Peyer's patch (tissue), 4 donors: ENCODE results near the gene CELF2. TPM values are rescaled to one million over a fixed set of nuclear protein-coding genes. Genes with fewer than 3 reads are reported as not detected.

Experiments used
- DNase-seq, 3 donors: peaks; one replicate each; pipeline ENCODE4 v3.0.0-alpha.2; 2017 to 2019
- H3K27ac ChIP-seq, 4 donors: fragments of 200-600 bp; sonication (generic); one replicate each; pipeline ENCODE4 v1.5.1; 2016 to 2019
- H3K27me3 ChIP-seq, 2 donors: fragments of 200-600 bp; sonication (generic); one replicate each; pipeline ENCODE4 v1.5.1; 2019
- H3K36me3 ChIP-seq, 3 donors: fragments of 200-600 bp; sonication (generic); one replicate each; pipeline ENCODE4 v1.5.1; 2016 to 2019
- H3K4me1 ChIP-seq, 4 donors: fragments of 200-600 bp; sonication (generic); one replicate each; pipeline ENCODE4 v1.5.1; 2016 to 2019
- H3K4me3 ChIP-seq, 4 donors: fragments of 200-600 bp; sonication (generic); 1 replicate in 3 of 4; 2 replicates in 1 of 4; pipeline ENCODE4 v1.5.1; 2016 to 2019; ENCODE audit warnings: mild to moderate bottlenecking in 1 of 4
- H3K9me3 ChIP-seq, 4 donors: fragments of 200-600 bp; sonication (generic); one replicate each; pipeline ENCODE4 v1.5.1; 2016 to 2019; ENCODE audit warnings: mild to moderate bottlenecking in 1 of 4
- POLR2A ChIP-seq, 2 donors: fragments of 450-650 bp; IDR thresholded peaks; one replicate each; pipeline ENCODE4 v1.5.1; 2017; ENCODE audit warnings: antibody characterized with exemption in 2 of 2, mild to moderate bottlenecking in 2 of 2, moderate library complexity in 2 of 2
- total RNA-seq, 4 donors: library from RNA; depleted of rRNA; stranded (reverse); fragments of >200 nt; gene quantifications; one replicate each; pipeline ENCODE4 v1.1.0, GENCODE V29; 2016
- TF ChIP-seq, protein P1 (sequence below), 6 experiments: fragments of 450-650 bp in 4 of 6; fragments of 200-600 bp in 2 of 6; sonication (generic) in 1 of 6; IDR thresholded peaks; one replicate each; pipeline ENCODE4 v1.5.1; 2017 to 2019; ENCODE audit warnings: antibody characterized with exemption in 6 of 6, mild to moderate bottlenecking in 3 of 6, moderate library complexity in 1 of 6

Gene CELF2
- total RNA-seq, 4 donors from 2014 or later, result 20.5 to 110 (median 40.7) TPM

DNA sequence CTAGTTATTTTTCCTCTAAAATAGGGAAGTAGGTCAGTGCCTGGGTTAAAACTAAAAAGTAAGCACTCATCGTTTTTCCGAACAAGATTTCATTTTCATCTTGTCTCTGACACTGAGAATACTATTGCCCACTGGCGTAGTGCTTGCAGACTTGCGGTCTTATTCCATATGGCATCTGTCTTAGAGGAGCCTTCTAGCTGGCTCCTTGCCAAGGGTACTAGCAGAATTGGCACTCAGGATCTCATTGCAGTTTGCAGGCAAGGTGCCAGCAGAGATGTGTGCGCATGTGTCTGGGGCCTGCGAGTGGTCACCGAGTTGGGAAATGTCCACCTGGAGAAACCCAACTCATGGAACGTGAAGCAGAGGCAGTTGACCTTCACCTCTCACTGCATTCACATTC, 143.4 kb downstream of the CELF2 start:
- Histone ChIP-seq H3K36me3 (no peaks in the 10 kb centered on the region), H3K27ac (peak overlapping the region in 3 of 4 donors; percentile 83 to 99 (median 88)), H3K4me1 (peaks cover 0 to 34% (median 21%) of the 10 kb centered on the region in 4 donors), H3K4me3 (peak overlapping the region in 1 of 4 donors; percentile 18), H3K27me3 (no peaks in the 10 kb centered on the region), H3K9me3 (no peaks in the 10 kb centered on the region)
- DNase-seq, result peak in 1 of 3 donors; percentile 52
- no peak for TF ChIP-seq POLR2A (IDR thresholded peaks at IDR 0.05)
- TF ChIP-seq, protein P1, sequence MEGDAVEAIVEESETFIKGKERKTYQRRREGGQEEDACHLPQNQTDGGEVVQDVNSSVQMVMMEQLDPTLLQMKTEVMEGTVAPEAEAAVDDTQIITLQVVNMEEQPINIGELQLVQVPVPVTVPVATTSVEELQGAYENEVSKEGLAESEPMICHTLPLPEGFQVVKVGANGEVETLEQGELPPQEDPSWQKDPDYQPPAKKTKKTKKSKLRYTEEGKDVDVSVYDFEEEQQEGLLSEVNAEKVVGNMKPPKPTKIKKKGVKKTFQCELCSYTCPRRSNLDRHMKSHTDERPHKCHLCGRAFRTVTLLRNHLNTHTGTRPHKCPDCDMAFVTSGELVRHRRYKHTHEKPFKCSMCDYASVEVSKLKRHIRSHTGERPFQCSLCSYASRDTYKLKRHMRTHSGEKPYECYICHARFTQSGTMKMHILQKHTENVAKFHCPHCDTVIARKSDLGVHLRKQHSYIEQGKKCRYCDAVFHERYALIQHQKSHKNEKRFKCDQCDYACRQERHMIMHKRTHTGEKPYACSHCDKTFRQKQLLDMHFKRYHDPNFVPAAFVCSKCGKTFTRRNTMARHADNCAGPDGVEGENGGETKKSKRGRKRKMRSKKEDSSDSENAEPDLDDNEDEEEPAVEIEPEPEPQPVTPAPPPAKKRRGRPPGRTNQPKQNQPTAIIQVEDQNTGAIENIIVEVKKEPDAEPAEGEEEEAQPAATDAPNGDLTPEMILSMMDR (IDR thresholded peaks at IDR 0.05), result no peak

DNA sequence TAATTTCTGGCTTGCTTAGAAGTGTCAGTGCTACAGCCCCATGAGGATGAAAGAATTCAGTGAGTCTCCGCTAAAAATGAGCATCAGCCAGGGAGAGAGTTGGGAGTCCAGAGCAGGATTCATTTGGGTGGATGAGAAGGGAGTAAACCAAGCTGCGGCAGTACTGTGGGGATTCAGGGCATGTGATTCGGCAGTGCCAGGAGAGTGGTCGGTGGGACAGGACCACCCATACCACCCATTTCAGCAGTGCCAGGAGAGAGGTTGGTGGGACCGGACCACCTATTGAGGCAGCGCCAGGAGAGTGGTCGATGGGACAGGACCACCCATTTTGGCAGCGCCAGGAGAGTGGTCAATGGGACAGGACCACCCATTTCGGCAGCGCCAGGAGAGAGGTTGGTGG, 144.2 kb downstream of the CELF2 start:
- Histone ChIP-seq H3K36me3 (no peaks in the 10 kb centered on the region), H3K4me3 (no peak overlapping the region), H3K27ac (peak overlapping the region; percentile 83 to 99 (median 91)), H3K4me1 (peaks cover 0 to 34% (median 21%) of the 10 kb centered on the region in 4 donors), H3K9me3 (no peaks in the 10 kb centered on the region), H3K27me3 (no peaks in the 10 kb centered on the region)
- no peak for TF ChIP-seq POLR2A (IDR thresholded peaks at IDR 0.05)
- TF ChIP-seq, protein P1 (IDR thresholded peaks at IDR 0.05), result no peak
- DNase-seq, result no peak

DNA sequence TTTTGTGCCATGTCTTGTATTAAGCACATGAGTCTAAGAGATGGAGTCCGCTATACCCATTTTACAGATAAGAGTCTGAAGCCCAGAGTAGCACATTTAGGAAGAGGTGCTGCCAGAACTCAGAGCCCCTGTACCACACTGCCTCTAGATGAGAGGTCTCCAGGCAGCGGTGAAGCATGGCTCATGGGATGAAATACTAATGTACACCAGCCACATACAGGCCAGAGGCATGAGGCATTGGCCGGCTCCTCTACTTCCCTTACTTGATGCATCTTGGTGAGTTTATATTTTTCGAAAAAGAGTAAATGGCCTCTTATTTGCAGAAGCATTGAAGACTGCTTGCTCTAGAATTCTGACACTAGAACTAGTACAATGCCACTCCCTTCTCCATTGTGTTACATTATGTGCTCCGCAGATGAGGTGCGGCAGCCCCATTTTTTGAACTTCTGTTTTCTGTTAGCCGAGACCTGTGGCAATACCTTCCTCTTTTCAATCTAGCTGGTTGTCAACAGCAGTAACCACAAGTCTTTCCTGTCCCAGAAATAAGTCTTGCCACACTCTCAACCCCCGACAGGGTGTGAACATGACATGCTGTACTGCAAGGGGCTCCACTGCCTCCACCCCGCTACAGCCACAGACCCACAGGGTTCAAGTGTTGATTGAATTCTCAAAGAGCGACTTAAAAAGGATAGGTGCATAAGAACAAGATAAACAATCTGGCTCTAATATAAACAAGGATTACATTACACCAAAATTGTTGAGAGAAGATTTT, 145.3 kb downstream of the CELF2 start:
- Histone ChIP-seq H3K27me3 (no peaks in the 10 kb centered on the region), H3K9me3 (no peaks in the 10 kb centered on the region), H3K4me3 (peak overlapping the region in 1 of 4 donors; percentile 86), H3K4me1 (peaks cover 0 to 34% (median 17%) of the 10 kb centered on the region in 4 donors), H3K36me3 (no peaks in the 10 kb centered on the region), H3K27ac (peak overlapping the region; percentile 88 to 99 (median 94))
- peak in 2 of 3 donors; percentile 88 to 95 for DNase-seq
- TF ChIP-seq, protein P1 (IDR thresholded peaks at IDR 0.05), result peak in 2 of 6 experiments; percentile 14 to 17
- TF ChIP-seq POLR2A (IDR thresholded peaks at IDR 0.05), result peak; percentile 28 to 56

DNA sequence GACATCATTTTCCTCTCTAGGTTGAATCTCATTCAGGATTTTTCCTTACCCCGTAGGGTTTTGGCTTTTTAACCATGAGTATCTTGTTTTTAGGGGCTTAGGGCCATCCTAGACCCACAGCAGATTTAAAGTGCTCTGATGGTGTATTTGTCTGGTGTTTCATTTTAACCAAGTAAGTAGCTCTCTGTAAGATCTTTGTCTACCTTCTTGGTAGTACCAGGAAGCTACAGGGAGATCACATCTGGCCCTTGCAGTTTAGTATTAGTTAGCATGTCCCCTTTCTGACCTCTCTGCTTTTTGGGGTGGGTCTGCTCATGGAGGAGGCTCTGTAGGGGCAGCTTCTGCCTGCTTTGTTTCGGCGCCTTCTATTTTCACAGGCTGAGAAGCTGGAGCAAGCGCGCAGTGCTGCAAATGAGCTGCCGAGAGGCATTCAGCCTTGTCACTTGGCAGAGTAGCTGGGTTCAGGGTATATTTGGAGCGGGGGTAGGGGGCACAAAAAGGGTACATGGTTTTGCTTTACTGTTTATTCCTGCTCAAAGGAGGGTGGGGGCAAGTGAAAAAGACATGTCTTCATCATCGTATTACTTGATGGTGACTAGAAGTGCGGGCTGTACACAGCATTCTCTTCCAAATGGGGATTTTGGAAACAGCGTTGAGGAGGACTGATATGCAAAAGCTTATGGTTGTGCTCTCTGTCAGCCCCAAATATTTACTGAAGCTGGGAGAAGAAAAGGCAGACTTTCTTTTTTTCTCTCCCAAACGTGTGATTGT, 146.3 kb downstream of the CELF2 start:
- Histone ChIP-seq H3K36me3 (no peaks in the 10 kb centered on the region), H3K4me3 (peak overlapping the region; percentile 64 to 86 (median 79)), H3K27ac (peak overlapping the region; percentile 88 to 99 (median 94)), H3K4me1 (peaks cover 0 to 34% (median 17%) of the 10 kb centered on the region in 4 donors), H3K9me3 (no peaks in the 10 kb centered on the region), H3K27me3 (no peaks in the 10 kb centered on the region)
- DNase-seq, result peak in 1 of 3 donors; percentile 63
- TF ChIP-seq, protein P1 (IDR thresholded peaks at IDR 0.05), result no peak
- no peak for TF ChIP-seq POLR2A (IDR thresholded peaks at IDR 0.05)

DNA sequence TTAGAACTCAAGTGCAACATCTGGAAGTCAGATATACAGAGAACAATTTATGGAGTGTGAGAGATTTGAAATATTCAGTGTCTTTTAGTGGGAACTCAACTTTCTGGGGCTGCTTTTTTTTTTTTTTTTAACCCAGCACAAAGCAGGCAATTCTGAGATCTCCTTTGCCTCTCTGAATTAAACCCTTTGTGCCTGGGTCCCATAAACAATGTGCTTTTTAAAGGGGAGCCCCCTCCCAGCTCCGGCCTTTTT, 146.8 kb downstream of the CELF2 start:
- no peaks in the 10 kb centered on the region for H3K27me3 ChIP-seq
- no peaks in the 10 kb centered on the region for H3K36me3 ChIP-seq
- H3K27ac ChIP-seq, result peak overlapping the region; percentile 88 to 99 (median 94)
- H3K9me3 ChIP-seq, result no peaks in the 10 kb centered on the region
- no peak for DNase-seq
- H3K4me1 ChIP-seq, result peaks cover 0 to 34% (median 18%) of the 10 kb centered on the region in 4 donors
- TF ChIP-seq, protein P1 (IDR thresholded peaks at IDR 0.05), result no peak
- peak in 1 of 2 donors; percentile 26 for TF ChIP-seq POLR2A (IDR thresholded peaks at IDR 0.05)
- peak overlapping the region; percentile 64 to 86 (median 79) for H3K4me3 ChIP-seq
